Adrenal gland (tissue), 12 donors: ENCODE data around the gene EXOC3L4. TPM values are rescaled to one million over a fixed set of nuclear protein-coding genes. Genes with fewer than 3 reads are reported as not detected.

Experiments used
- DNase-seq, 7 donors: peaks; one replicate each; pipeline ENCODE4 v3.0.0-alpha.2; 2019 to 2020
- H3K27ac ChIP-seq, 5 donors: fragments of 200-600 bp; sonication (generic) in 4 of 5; 1 replicate in 3 of 5; 2 replicates in 2 of 5; pipeline versions ENCODE4 v1.5.1 to v1.8.0; 2016 to 2020; ENCODE audit warnings: mild to moderate bottlenecking in 1 of 5
- H3K27me3 ChIP-seq: fragments of 200-600 bp; 2 replicates; pipeline ENCODE4 v1.8.0; 2021
- H3K36me3 ChIP-seq, 2 donors: fragments of 200-600 bp; replicated peaks in 1 of 2; 1 replicate in 1 of 2; 2 replicates in 1 of 2; pipeline versions ENCODE4 v1.5.1 to v1.8.0; 2018 to 2022
- H3K4me1 ChIP-seq, 2 donors: fragments of 200-600 bp; replicated peaks in 1 of 2; 1 replicate in 1 of 2; 2 replicates in 1 of 2; pipeline versions ENCODE4 v1.5.1 to v1.8.0; 2018 to 2021
- H3K4me3 ChIP-seq, 4 donors: fragments of 200-600 bp; sonication (generic) in 3 of 4; one replicate each; pipeline ENCODE4 v1.5.1; 2016 to 2018
- H3K9me3 ChIP-seq, 3 donors: fragments of 200-600 bp; sonication (generic) in 1 of 3; replicated peaks in 1 of 3; 1 replicate in 2 of 3; 2 replicates in 1 of 3; pipeline versions ENCODE4 v1.5.1 to v1.8.0; 2016 to 2021
- CTCF ChIP-seq, 6 experiments: fragments of 450-650 bp in 4 of 6; fragments of 200-600 bp in 2 of 6; sonication (generic) in 1 of 6; IDR thresholded peaks; 1 replicate in 5 of 6; 2 replicates in 1 of 6; pipeline versions ENCODE4 v1.5.1 to v1.8.0; 2016 to 2021; ENCODE audit warnings: antibody characterized with exemption in 6 of 6, mild to moderate bottlenecking in 2 of 6, moderate library complexity in 1 of 6
- POLR2A ChIP-seq, 2 donors: fragments of 450-650 bp; IDR thresholded peaks; one replicate each; pipeline ENCODE4 v1.6.1; 2017; ENCODE audit warnings: antibody characterized with exemption in 2 of 2, mild to moderate bottlenecking in 2 of 2, moderate library complexity in 1 of 2
- WGBS, 4 donors: extraction: QIAGEN DNeasy Blood & Tissue Kit in 2 of 4; methylation state at CpG; one replicate each; pipeline versions ENCODE4 v1.1.5 to v1.1.7; 2013 to 2017; 5-methylcytosine and 5-hydroxymethylcytosine counted together
- intact Hi-C, 2 donors: fragments of 100-400 bp; cut with DNase I; formaldehyde crosslinking; loops; one replicate each; pipeline versions ENCODE4 v1.14.1 to v1.15.0; 2022 to 2023
- polyA plus RNA-seq, 3 donors: library from polyadenylated mRNA; stranded (reverse); fragments of 200-250 nt in 2 of 3; fragments of 350-450 nt in 1 of 3; fragmentation: Illumina TruSeq in 1 of 3; extraction: RNeasy Lipid Tissue Mini Kit (QIAGEN cat#74804) in 1 of 3; gene quantifications; one replicate each; pipeline ENCODE4 v1.2.3, GENCODE V29; 2013 to 2014
- total RNA-seq, 9 donors: library from RNA; depleted of rRNA in 4 of 9; stranded (reverse); fragments of >200 nt in 4 of 9; fragments of 120-200 nt in 1 of 9; fragmentation: NEBNext Ultra II Directional in 1 of 9; extraction: Animal tissue kit (Norgen Biotek cat#: 25700) in 1 of 9; gene quantifications; one replicate each; pipeline versions ENCODE4 v1.1.0 to v1.2.4, GENCODE V29; 2013 to 2023
- donor health status: healthy with polysubstance abuse.
- donor health status: Bipolar disorder and iron deficiency.
- donor health status: DM: yes; HTN: yes; CAD: no.
- donor health status: DM: no; HTN: no; CAD: no.
- donor health status: DM: no; HTN: no; CAD: no.
- donor health status: DM: yes; HTN: yes; CAD: no.

EXOC3L4 gene
- total and polyA plus RNA-seq, 12 donors = 0.12 to 4.3 (median 1.6) TPM; not detected in 1

- Histone ChIP-seq H3K4me1 (peaks cover 36 to 67% of the 10 kb centered on the region in 2 donors), H3K27ac (peak overlapping the region in 2 of 5 donors; percentile 12 to 22), H3K9me3 (no peaks in the 10 kb centered on the region), H3K27me3 (no peaks in the 10 kb centered on the region), H3K4me3 (peak overlapping the region in 1 of 4 donors; percentile 36), H3K36me3 (peaks cover 0 to 20% of the 10 kb centered on the region in 2 donors)
- 3 to 38% (median 36%) methylated on average over 18 to 62 of the region's 62 CpGs for WGBS, 4 donors
- TF ChIP-seq POLR2A (IDR thresholded peaks at IDR 0.05) = no peak
- peak in 2 of 6 experiments; percentile 23 to 48 for TF ChIP-seq CTCF (IDR thresholded peaks at IDR 0.05)
- DNase-seq = peak in 5 of 7 donors; percentile 51 to 71 (median 64)
- intact Hi-C loops = no loop called here
These were observed 32.4 kb downstream of the EXOC3L4 start for GRCh38 chr14:103126873-103127304.

GRCh38 chr14:103127356-103127755, 32.8 kb downstream of the EXOC3L4 start:
- peak overlapping the region in 1 of 4 donors; percentile 36 for H3K4me3 ChIP-seq
- H3K9me3 ChIP-seq = no peaks in the 10 kb centered on the region
- WGBS, 4 donors = 64 to 87% (median 68%) methylated on average over 7 to 39 of the region's 39 CpGs
- no peak for TF ChIP-seq CTCF (IDR thresholded peaks at IDR 0.05)
- no peak for TF ChIP-seq POLR2A (IDR thresholded peaks at IDR 0.05)
- DNase-seq = peak in 2 of 7 donors; percentile 10 to 31
- peaks cover 0 to 24% of the 10 kb centered on the region in 2 donors for H3K36me3 ChIP-seq
- peaks cover 40 to 67% of the 10 kb centered on the region in 2 donors for H3K4me1 ChIP-seq
- H3K27ac ChIP-seq = peak overlapping the region in 1 of 5 donors; percentile 22
- intact Hi-C loops = no loop called here
- no peaks in the 10 kb centered on the region for H3K27me3 ChIP-seq

- Histone ChIP-seq H3K4me3 (no peak overlapping the region), H3K27ac (peak overlapping the region in 4 of 5 donors; percentile 33 to 73 (median 64)), H3K4me1 (peaks cover 41 to 65% of the 10 kb centered on the region in 2 donors), H3K27me3 (no peaks in the 10 kb centered on the region), H3K9me3 (no peaks in the 10 kb centered on the region), H3K36me3 (peaks cover 0 to 29% of the 10 kb centered on the region in 2 donors)
- 90 to 97% (median 91%) methylated on average over 11 to 16 of the region's 16 CpGs for WGBS, 4 donors
- peak in 2 of 7 donors; percentile 22 to 23 for DNase-seq
- TF ChIP-seq POLR2A (IDR thresholded peaks at IDR 0.05) (no peak), CTCF (IDR thresholded peaks at IDR 0.05) (no peak)
- intact Hi-C loops = no loop called here
These were observed 33.5 kb downstream of the EXOC3L4 start for GRCh38 chr14:103127861-103128598.

- H3K9me3 ChIP-seq = no peaks in the 10 kb centered on the region
- H3K36me3 ChIP-seq = peaks cover 0 to 36% of the 10 kb centered on the region in 2 donors
- peak overlapping the region in 4 of 5 donors; percentile 33 to 73 (median 64) for H3K27ac ChIP-seq
- peaks cover 41 to 64% of the 10 kb centered on the region in 2 donors for H3K4me1 ChIP-seq
- peak; percentile 53 to 90 (median 80) for DNase-seq
- intact Hi-C loops = no loop called here
- H3K27me3 ChIP-seq = no peaks in the 10 kb centered on the region
- WGBS, 4 donors = 43 to 57% (median 55%) methylated on average over 12 to 13 of the region's 13 CpGs
- no peak overlapping the region for H3K4me3 ChIP-seq
- TF ChIP-seq CTCF (IDR thresholded peaks at IDR 0.05) (no peak), POLR2A (IDR thresholded peaks at IDR 0.05) (no peak)
These were observed 34.2 kb downstream of the EXOC3L4 start for GRCh38 chr14:103128631-103129300.
